GM12892 (cell line): ENCODE data around the gene HNRNPLL.
"Not testable (repeated sequence)": the region's sequence is repeated elsewhere in the genome, so short reads cannot be mapped to it uniquely, and the experiment has no call there.

ENCODE experiments used
- DNase-seq: peaks from one replicate; pipeline ENCODE4 v3.0.0; 2011; ENCODE audit not compliant: insufficient read length
- FAIRE-seq: peaks from 2 replicates; lab custom pipeline; 2011; peaks lifted over from hg19 to GRCh38; lab: Jason Lieb, UNC
- POLR2A ChIP-seq: IDR thresholded peaks from 2 replicates; pipeline ENCODE4 v1.6.1; 2011; ENCODE audit warnings: low read depth, low read length, control low read depth
- POLR2AphosphoS5 ChIP-seq: IDR thresholded peaks from 2 replicates; pipeline ENCODE4 v1.6.1; 2011; ENCODE audit warnings: low read depth, low read length, control low read depth
- TAF1 ChIP-seq: IDR thresholded peaks from 2 replicates; pipeline ENCODE4 v1.6.1; 2011; ENCODE audit warnings: low read depth, mild to moderate bottlenecking, control low read depth, low read length, borderline replicate concordance

HNRNPLL gene

DNA sequence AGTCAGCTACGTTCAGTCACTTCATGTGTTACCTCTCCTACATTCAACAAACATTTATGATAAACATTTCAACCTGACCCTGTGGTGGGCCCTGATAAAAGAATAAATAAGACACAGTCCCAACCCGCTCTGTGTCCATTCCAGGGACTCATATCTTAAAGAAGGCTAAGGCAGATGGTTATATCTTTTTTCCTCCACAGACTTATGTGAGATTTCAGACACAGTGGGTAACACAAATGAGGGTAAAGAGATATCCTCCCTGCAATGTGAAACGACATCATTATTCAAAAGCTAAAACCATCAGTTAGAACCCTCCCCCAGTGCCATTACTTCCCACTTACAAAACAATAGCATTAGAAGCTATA, 11.1 kb upstream of the HNRNPLL start:
- TF ChIP-seq POLR2AphosphoS5 (no peak), POLR2A (no peak), TAF1 (no peak)
- DNase-seq (no peak), FAIRE-seq (no peak)

DNA sequence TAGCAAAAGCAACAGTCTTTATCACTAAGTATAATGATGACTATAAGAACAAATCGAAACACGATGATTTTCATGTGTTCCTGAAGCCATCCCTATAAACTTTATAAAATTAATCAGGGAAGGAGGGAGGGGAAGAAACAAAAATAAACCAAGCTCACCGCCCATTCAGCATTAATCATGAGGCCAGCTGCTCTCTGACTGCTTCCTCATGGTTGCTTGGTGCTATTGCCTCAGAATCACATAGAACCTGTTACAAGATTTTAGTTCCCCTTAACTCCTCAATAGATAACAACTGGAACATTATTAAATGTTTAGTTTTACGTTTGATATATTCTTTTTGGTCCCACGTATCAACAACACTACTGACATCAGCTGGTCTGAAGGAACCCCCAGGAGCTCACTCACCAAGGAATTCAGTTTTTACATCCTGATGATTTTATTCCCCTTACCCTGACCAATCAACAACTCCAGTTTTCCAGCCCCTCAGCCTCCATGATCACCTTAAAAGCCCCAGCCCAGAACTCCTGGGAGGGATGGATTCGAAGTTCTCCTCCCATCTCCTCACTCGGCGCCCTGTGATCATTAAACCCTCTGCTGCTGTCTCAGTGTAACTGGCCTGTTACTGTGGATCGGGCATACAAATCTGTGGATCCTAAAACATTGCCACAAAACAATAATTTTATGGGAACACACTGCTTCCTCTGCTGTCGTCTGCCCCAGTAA, 10.6 kb upstream of the HNRNPLL start:
- DNase-seq (no peak), FAIRE-seq (no peak)
- TF ChIP-seq POLR2A (no peak), POLR2AphosphoS5 (no peak)

- no peak for DNase-seq
- peak; percentile 96 for FAIRE-seq
Measured at GRCh38 chr2:38610851-38611801, 8.4 kb upstream of the HNRNPLL start.

DNA sequence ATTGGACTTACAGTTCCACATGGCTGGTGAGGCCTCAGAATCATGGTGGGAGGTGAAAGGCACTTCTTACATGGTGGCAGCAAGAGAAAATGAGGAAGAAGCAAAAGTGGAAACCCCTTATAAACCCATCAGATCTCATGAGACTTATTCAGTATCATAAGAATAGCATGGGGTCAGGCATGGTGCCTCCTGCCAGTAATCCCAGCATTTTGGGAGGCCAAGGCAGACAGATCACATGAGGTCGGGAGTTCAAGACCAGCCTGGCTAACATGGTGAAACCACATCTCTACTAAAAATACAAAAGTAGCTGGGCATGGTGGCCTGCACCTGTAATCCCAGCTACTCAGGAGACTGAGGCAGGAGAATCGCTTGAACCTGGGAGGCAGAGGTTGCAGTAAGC, 6.5 kb upstream of the HNRNPLL start:
- DNase-seq, FAIRE-seq: not testable (repeated sequence)

More at GRCh38 chr2:38610851-38611801, 8.4 kb upstream of the HNRNPLL start:
- TF ChIP-seq POLR2AphosphoS5 (no peak), POLR2A (no peak), TAF1 (no peak)

DNA sequence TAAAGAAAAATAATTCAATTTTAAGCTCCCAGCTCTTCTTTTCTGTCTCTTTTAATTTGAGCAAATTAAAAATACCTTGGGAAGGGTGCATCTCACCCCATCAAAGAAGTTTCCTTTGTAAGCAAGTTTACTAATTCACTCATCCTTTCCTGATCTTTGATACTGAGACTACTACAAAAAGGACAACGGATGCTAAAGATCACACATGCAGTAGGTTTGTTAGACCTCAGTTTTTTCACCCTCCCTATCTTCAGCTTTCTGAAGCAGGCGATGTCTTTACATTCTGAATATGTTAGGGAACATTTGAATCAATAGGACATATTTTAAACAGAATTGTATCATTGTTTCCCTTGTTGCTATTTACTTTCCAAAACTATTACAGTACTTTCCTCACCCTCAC, 6.0 kb upstream of the HNRNPLL start:
- no peak for FAIRE-seq
- TF ChIP-seq POLR2AphosphoS5 (no peak), POLR2A (no peak), TAF1 (no peak)
- no peak for DNase-seq

- no peak for TF ChIP-seq TAF1
- no peak for TF ChIP-seq POLR2A
- no peak for TF ChIP-seq POLR2AphosphoS5
- DNase-seq (no peak), FAIRE-seq (no peak)
Measured at GRCh38 chr2:38605298-38605830, 2.6 kb upstream of the HNRNPLL start.

DNA sequence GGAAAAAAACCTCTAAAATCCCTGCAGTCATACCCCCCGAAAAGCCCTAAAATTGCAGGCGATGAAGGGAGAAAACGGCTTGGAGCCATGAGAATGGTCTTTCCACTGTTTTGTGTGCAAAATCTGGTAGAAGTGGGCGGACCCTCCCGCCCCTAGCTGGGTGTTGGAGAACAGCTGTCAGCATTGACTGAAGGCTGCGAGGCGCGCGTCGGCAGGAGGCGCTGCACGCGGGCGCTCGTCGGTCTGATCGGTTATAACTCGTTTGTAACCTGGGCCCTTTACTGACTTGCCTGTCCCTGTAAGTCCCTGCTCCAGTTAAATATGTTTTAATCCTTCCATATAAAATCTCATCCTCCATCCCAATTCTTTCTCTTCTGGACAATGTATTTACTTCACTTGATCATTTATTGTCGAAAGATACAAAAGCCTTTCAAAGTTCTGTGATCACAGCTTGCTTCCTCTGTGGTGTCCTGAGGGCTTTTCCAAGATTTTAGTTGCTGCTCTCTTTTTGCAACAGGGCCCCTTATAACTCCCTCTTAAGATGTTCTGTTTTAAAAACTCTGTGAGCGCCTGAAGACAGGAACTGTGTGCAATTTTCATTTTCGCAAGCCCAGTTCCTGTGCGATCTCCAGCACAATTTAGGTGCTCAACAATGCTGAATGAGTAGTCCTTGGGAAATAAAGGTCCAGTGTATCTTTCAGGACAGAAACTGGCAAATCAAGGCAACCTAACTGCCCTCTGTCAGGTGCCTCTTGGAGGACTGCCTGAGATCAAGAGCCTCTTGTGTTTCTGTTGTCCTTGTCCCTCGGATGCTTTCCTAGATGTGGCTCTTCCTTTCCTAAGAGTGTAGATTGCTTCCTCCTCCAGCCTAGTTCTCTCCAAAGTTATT, 918 bp upstream of the HNRNPLL start:
- FAIRE-seq (peak; percentile 84), DNase-seq (peak; percentile 40)
- TF ChIP-seq POLR2AphosphoS5, result no peak
- no peak for TF ChIP-seq POLR2A
- TF ChIP-seq TAF1, result no peak

GRCh38 chr2:38602136-38602731, 494 bp downstream of the HNRNPLL start:
- DNase-seq, result no peak
- no peak for FAIRE-seq
- no peak for TF ChIP-seq POLR2AphosphoS5

DNA sequence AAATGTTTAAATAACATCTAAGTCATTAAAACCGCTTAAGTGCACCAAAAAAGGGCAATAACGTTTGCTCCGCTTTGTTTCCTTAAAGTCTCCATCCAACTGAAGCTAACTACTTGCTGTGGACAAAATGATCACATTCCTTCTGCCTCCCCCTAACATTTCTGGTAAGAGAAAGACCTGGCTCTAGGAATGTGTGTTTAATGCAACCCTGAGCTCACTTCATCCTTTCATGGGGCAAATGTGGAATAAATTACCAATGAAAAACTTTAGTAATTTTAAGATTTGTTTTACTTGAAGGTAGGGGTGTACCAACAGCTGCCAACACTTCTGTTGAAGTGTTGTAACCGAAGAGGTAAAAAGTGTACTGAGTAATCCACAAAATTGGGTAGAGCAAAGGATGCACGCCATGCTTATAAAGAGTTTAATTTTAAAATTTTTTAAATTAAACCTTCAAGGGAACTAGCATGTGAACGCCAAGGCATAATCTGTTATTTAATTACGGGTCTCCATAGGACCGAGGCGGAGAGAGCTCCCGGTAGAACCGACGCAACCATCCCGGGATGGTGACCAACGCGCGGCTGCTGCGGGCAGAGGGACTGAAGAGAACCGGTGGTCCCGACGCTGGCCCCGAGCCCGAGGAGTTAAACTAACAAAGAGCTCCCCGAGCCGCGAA, 1.1 kb downstream of the HNRNPLL start:
- TF ChIP-seq POLR2AphosphoS5 (no peak), POLR2A (no peak), TAF1 (no peak)
- peak; percentile 84 for FAIRE-seq

GRCh38 chr2:38600921-38601455, 1.7 kb downstream of the HNRNPLL start:
- TF ChIP-seq POLR2AphosphoS5, result no peak
- TF ChIP-seq POLR2A, result no peak
- no peak for TF ChIP-seq TAF1
- FAIRE-seq, result no peak
- no peak for DNase-seq

More for the DNA sequence above, 1.1 kb downstream of the HNRNPLL start:
- DNase-seq, result no peak
